GM19193 (cell line): ENCODE results near the gene CASP5.

Experiments used
- POLR2A ChIP-seq: IDR thresholded peaks from 4 replicates; pipeline ENCODE4 v1.6.1; 2011; ENCODE audit not compliant: insufficient read depth, insufficient read length; ENCODE audit errors: extremely low read depth

CASP5 gene

DNA sequence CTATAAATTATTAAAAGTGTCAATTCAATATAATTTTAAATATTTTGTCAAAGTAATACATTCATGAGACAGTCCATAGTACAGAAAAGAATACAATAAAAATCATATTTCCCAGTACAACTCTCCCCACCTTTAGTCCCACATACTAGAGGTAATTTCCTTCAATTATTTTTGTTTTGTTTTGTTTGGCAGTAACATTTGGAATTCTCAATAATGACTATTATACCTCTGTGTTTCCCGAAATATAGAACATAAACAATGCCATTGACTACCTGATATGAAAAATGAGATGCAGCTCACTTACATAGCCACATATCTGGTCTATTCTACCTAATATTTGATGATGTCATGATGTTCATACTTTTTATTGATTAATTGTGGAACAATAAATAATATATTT is 30.2 kb downstream of the CASP5 start:
- TF ChIP-seq POLR2A = no peak

- no peak for TF ChIP-seq POLR2A
Measured at GRCh38 chr11:104991994-104992393, 31.0 kb downstream of the CASP5 start.

GRCh38 chr11:104984808-104985207 is 38.2 kb downstream of the CASP5 start:
- TF ChIP-seq POLR2A = no peak

- TF ChIP-seq POLR2A = no peak
Measured at GRCh38 chr11:104979839-104980238, 43.1 kb downstream of the CASP5 start.

DNA sequence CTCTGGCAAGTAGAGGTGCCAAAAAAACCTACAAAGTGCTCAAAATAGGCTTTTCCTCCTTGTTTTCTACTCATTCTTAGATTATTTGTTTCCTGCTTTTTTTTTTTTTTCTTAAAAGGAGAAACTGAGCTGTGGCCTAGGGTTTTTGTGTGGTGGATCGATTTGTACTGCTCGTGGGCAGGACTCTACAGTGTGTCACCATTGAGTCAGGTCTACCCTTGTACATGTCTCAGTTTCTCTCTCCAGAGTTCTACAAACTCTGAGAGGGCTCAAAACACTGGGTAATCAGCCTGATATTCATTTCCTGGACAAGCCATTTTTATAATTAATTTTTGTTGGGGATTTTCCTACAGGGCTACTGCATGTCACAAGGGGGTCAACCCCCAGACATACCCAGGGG is 49.4 kb downstream of the CASP5 start:
- no peak for TF ChIP-seq POLR2A

DNA sequence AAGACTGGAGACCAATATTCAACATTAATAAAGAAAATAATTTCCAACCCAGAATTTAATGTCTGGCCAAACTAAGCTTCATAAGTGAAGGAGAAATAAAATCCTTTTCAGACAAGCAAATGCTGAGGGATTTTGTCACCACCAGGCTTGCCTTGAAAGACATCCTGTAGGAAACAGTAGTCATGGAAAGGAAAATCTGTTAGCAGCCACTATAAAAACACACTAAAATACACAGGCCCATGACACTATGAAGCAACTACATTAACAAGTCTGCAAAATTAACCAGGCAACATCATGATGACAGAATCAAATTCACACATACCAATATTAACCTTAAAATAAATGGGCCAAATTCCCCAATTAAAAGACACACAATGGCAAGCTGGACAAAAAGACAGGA is 52.2 kb downstream of the CASP5 start:
- TF ChIP-seq POLR2A = no peak

DNA sequence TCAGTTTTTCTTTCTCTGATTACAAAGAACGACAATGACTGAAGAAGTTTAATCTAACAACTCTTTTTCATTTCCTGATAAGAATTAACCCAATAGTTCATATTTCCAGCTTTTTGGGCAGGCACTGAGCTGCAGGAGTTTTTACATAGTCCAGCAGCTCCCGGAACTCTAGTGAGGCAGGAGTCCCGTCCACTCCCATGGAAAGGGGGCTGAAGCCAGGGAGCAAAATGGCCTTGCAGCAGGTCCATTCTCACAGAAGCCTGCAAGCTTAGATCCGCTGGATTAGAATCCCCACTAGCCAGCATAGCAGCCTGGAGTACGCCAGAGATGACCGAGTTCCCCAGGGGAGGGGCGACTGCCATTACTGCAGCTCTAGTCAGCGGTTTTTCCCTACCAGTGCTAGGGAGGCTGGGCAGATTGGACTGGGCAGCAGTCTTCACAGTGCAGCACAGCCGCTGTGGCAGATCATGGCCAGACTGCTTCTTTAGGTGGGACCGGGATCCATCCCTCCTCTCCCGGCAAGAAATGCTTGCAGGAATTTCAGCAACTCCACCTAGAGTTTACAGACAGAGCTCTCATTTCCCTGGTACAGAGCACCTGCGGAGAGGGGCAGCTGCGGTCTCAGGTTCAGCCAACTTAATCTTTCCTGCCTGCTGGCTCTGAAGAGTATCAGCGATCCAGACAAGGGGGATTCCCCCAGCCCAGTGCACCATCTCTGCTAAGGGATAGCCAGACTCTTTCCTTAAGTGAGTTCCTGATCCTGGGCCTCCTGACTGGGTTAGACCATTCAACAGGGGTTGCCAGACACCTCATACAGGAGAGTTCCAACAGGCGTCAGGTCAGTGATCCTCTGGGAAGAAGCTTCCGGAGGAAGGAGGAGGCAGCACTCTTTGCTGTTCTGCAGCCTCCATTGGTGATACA is 53.9 kb downstream of the CASP5 start:
- no peak for TF ChIP-seq POLR2A

- TF ChIP-seq POLR2A = no peak
Measured at GRCh38 chr11:104968355-104968855, 54.6 kb downstream of the CASP5 start, which contains the start of gene CASP4. Gene CASP4 (minus strand): TSS chr11:104968574. CDS start chr11:104968525, 49 bp downstream.

DNA sequence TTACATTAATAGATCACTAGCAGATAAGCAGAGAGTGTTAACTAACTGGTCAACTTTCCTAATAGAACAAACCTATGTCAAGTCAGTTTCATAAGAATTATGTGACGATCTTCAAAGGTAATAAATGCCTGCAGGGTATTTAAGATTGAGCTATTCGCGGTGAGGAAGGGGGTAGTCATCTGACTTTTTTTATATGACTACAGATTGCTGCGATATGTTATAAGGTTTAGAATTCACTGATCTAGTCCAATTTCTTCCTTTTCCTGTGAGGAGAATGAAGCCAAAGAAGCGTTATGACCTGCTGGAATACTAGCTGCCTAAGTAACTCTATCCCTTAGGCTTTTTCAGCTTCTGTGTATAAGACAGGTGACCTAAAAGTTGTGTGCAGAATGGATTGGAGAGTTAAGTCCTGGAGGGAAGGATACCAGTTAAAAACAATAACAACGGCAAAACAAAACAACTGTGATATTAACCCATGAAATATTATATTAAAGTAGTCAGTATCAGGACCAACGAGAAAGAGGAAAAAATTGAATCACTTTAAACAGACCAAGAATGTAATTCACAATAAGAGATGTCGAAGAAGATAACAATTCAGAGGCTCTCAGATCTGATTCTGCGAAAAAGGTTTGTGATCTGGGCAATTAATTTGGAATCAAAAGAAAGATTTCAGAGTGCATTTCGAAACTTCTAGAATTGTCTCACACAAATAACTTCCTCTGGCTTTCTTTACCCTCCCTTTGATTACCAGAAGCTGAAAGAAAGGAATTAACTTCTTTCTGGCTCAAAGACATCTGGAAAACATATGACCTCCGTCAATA is 55.2 kb downstream of the CASP5 start:
- no peak for TF ChIP-seq POLR2A

DNA sequence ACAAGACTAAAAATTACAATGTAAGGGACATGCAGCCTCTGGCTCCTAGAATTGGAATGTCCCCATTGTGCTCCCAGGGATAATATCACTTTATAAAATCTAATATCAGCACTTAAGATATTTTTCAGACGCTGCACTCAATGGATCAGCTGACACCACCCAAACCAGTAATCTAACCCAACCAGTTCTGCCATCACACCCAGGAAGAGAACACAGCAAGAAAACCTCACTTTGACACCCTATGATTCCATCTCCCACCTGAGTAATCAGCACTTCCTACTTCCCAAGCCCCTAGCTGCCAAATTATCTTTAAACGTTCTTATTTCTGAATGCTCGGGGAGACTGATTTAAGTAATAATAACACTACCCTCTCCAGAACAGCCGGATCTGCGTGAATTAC is 57.2 kb downstream of the CASP5 start:
- TF ChIP-seq POLR2A = no peak

DNA sequence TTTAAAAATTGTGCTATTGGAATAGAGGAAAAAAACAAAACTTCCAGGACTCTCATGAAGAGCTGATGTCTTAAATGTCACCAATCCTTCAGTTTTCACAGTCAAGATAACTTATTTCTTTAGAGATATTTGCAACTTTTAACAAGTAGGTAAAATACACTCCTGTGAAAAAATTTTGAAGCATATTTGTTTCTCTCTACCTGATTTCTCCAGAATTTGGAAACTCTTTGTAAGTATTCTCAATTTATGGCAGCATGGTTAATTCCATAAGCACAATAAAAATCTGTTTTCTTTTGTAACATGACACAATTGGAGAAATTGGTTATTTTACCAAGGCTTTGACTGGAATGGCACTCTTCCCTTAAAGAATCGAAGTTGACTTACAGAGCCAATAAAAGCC is 58.7 kb downstream of the CASP5 start:
- TF ChIP-seq POLR2A = no peak

GRCh38 chr11:104962852-104963251 is 60.1 kb downstream of the CASP5 start:
- TF ChIP-seq POLR2A = no peak

- no peak for TF ChIP-seq POLR2A
Measured at GRCh38 chr11:104957280-104957679, 65.7 kb downstream of the CASP5 start.

DNA sequence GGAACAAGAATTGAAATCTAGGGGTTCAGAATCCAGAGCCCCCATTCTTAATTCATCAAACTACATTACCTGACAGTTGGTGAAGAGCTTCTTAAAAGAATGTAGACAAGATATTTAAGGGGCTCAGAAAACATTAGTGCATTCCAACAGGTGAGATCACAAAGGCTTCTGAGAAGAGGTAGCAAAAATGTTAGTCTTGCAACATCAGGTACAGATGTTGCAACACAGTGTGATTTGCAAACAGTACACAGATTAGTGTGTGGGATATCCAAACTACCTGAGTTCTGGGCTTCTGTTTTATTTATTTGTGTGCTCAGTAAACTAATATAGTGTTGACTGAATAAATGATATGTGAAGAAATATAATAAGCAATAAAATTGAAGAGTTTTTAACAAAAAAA is 66.4 kb downstream of the CASP5 start:
- no peak for TF ChIP-seq POLR2A

- TF ChIP-seq POLR2A = no peak
Measured at GRCh38 chr11:104946907-104947306, 76.1 kb downstream of the CASP5 start.
